Stomach (tissue), 9 donors: ENCODE data around the gene GNPDA1. TPM values are rescaled to one million over a fixed set of nuclear protein-coding genes. Genes with fewer than 3 reads are reported as not detected.

ENCODE experiments used
- DNase-seq, 2 donors: peaks; one replicate each; pipeline versions ENCODE4 v3.0.0 to v3.0.0-alpha.2; 2013 to 2019
- H3K27ac ChIP-seq, 5 donors: fragments of 200-600 bp in 4 of 5; sonication (generic) in 4 of 5; one replicate each; pipeline ENCODE4 v1.5.1; 2013 to 2019; ENCODE audit warnings: mild to moderate bottlenecking in 1 of 5, moderate library complexity in 1 of 5
- H3K27me3 ChIP-seq, 3 donors: fragments of 200-600 bp; sonication (generic); one replicate each; pipeline ENCODE4 v1.5.1; 2017 to 2019; ENCODE audit warnings: mixed run types in 1 of 3
- H3K36me3 ChIP-seq, 4 donors: fragments of 200-600 bp; sonication (generic); 1 replicate in 3 of 4; 2 replicates in 1 of 4; pipeline ENCODE4 v1.5.1; 2016 to 2019
- H3K4me1 ChIP-seq, 4 donors: fragments of 200-600 bp; sonication (generic); one replicate each; pipeline ENCODE4 v1.5.1; 2016 to 2019
- H3K4me3 ChIP-seq, 4 donors: fragments of 200-600 bp; sonication (generic) in 3 of 4; one replicate each; pipeline ENCODE4 v1.5.1; 2016 to 2019; ENCODE audit warnings: mild to moderate bottlenecking in 1 of 4
- H3K9me3 ChIP-seq, 4 donors: fragments of 200-600 bp; sonication (generic); one replicate each; pipeline ENCODE4 v1.5.1; 2016 to 2019
- EP300 ChIP-seq: sonication (generic); formaldehyde crosslinking; IDR thresholded peaks from one replicate; pipeline ENCODE4 v1.6.1; 2017; ENCODE audit warnings: antibody characterized with exemption
- POLR2A ChIP-seq, 4 donors: fragments of 450-650 bp; IDR thresholded peaks; one replicate each; pipeline ENCODE4 v1.6.1; 2016; ENCODE audit warnings: antibody characterized with exemption in 4 of 4, control low read depth in 2 of 4, mild to moderate bottlenecking in 1 of 4, moderate library complexity in 1 of 4
- POLR2AphosphoS5 ChIP-seq, 3 donors: sonication (generic); formaldehyde crosslinking; IDR thresholded peaks; one replicate each; pipeline ENCODE4 v1.6.1; 2016; ENCODE audit warnings: antibody characterized with exemption in 3 of 3
- WGBS, 5 donors: extraction: QIAGEN DNeasy Blood & Tissue Kit in 3 of 5; methylation state at CpG; one replicate each; pipeline versions ENCODE4 v1.1.5 to v1.1.7; 2013 to 2018; 5-methylcytosine and 5-hydroxymethylcytosine counted together
- intact Hi-C: fragments of 100-400 bp; cut with DNase I; formaldehyde crosslinking; loops from one replicate; pipeline ENCODE4 v1.15.1; 2023; ENCODE audit warnings: low total_unique reads
- polyA plus RNA-seq, 3 donors: library from polyadenylated mRNA; stranded (reverse); fragments of 200-250 nt; gene quantifications; one replicate each; pipeline ENCODE4 v1.2.3, GENCODE V29; 2013
- total RNA-seq, 5 donors: library from RNA; depleted of rRNA; stranded (reverse); fragments of >200 nt; gene quantifications; one replicate each; pipeline versions ENCODE4 v1.1.0 to v1.2.3, GENCODE V29; 2014 to 2016
- TF ChIP-seq, protein P1 (sequence below), 7 experiments: fragments of 450-650 bp in 4 of 7; fragments of 200-600 bp in 3 of 7; sonication (generic) in 3 of 7; IDR thresholded peaks; one replicate each; pipeline ENCODE4 v1.5.1; 2016 to 2019; ENCODE audit warnings: antibody characterized with exemption in 7 of 7, control low read depth in 2 of 7, mild to moderate bottlenecking in 1 of 7
- donor health status: healthy with polysubstance abuse.
- donor health status: Bipolar disorder and iron deficiency.
- donor health status: healthy.

GNPDA1 gene
- total and polyA plus RNA-seq, 8 donors = 2.7 to 18.9 (median 11.1) TPM

DNA sequence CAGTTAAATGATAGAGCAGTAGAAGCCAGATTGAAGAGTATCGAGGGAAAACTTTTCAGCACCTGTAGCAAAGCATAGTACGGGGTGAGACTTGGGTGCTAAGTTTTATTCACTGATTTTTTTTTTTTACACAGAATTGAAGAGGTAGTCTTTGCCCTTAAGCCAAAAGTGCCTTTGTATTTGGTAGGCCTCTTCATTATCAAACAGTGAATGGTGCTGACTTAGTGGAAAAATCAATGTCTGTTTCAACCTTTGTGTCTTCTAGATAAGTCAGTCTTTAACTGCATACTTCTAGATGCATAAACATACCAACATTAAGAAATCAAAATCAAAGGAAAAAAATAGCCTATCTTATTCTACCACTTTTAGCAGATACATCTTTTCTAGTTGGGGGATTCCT lies 30.2 kb downstream of the GNPDA1 start:
- H3K36me3 ChIP-seq = peaks cover 60 to 100% (median 98%) of the 10 kb centered on the region in 4 donors
- 34 to 42% (median 38%) methylated on average over 2 of the region's 2 CpGs for WGBS, 5 donors
- intact Hi-C loops = no loop called here

DNA sequence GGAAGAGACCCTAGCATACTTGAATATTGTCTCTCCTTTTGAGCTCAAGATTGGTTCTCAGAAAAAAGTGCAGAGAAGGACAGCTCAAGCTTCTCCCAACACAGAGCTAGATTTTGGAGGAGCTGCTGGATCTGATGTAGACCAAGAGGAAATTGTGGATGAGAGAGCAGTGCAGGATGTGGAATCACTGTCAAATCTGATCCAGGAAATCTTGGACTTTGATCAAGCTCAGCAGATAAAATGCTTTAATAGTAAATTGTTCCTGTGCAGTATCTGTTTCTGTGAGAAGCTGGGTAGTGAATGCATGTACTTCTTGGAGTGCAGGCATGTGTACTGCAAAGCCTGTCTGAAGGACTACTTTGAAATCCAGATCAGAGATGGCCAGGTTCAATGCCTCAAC lies 34.4 kb downstream of the GNPDA1 start:
- no peak for DNase-seq
- no peak overlapping the region for H3K4me3 ChIP-seq
- H3K9me3 ChIP-seq = no peaks in the 10 kb centered on the region
- intact Hi-C loops = no loop called here
- no peaks in the 10 kb centered on the region for H3K27me3 ChIP-seq
- no peak overlapping the region for H3K27ac ChIP-seq
- TF ChIP-seq POLR2A (IDR thresholded peaks at IDR 0.05) = no peak
- no peak for TF ChIP-seq EP300
- no peak for TF ChIP-seq POLR2AphosphoS5 (IDR thresholded peaks at IDR 0.05)
- TF ChIP-seq, protein P1, sequence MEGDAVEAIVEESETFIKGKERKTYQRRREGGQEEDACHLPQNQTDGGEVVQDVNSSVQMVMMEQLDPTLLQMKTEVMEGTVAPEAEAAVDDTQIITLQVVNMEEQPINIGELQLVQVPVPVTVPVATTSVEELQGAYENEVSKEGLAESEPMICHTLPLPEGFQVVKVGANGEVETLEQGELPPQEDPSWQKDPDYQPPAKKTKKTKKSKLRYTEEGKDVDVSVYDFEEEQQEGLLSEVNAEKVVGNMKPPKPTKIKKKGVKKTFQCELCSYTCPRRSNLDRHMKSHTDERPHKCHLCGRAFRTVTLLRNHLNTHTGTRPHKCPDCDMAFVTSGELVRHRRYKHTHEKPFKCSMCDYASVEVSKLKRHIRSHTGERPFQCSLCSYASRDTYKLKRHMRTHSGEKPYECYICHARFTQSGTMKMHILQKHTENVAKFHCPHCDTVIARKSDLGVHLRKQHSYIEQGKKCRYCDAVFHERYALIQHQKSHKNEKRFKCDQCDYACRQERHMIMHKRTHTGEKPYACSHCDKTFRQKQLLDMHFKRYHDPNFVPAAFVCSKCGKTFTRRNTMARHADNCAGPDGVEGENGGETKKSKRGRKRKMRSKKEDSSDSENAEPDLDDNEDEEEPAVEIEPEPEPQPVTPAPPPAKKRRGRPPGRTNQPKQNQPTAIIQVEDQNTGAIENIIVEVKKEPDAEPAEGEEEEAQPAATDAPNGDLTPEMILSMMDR (IDR thresholded peaks at IDR 0.05) = no peak
- peaks cover 0 to 46% (median 21%) of the 10 kb centered on the region in 4 donors for H3K4me1 ChIP-seq
- H3K36me3 ChIP-seq = peaks cover 36 to 96% (median 90%) of the 10 kb centered on the region in 4 donors

More for the DNA sequence above, 30.2 kb downstream of the GNPDA1 start:
- no peaks in the 10 kb centered on the region for H3K9me3 ChIP-seq
- peaks cover 0 to 12% (median 5%) of the 10 kb centered on the region in 4 donors for H3K4me1 ChIP-seq
- H3K4me3 ChIP-seq = no peak overlapping the region
- no peaks in the 10 kb centered on the region for H3K27me3 ChIP-seq
- no peak overlapping the region for H3K27ac ChIP-seq
- no peak for DNase-seq
- TF ChIP-seq EP300 = no peak
- TF ChIP-seq POLR2AphosphoS5 (IDR thresholded peaks at IDR 0.05) = no peak
- TF ChIP-seq, protein P1 (IDR thresholded peaks at IDR 0.05) = no peak
- TF ChIP-seq POLR2A (IDR thresholded peaks at IDR 0.05) = no peak

DNA sequence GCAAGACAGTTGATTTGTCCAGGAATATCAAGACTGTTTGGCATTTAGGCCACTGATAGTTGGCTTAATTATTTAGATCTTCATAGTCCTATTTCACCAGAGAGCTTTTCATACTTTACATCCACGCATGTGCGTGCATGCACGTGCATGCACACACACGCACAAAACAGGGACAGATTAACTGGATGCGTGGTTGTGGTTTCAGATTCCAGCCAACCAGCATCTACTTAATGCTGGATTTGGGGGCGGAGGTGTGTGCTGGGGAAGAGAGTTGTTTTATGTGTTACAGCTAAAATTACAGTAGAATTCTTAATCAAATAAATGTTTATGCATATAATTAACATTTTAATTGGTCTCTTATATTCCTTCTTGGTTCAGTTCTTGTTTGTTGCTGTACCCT lies 36.7 kb downstream of the GNPDA1 start:
- no peak for TF ChIP-seq EP300
- no peak for TF ChIP-seq POLR2A (IDR thresholded peaks at IDR 0.05)
- TF ChIP-seq, protein P1 (IDR thresholded peaks at IDR 0.05) = no peak
- no peak for TF ChIP-seq POLR2AphosphoS5 (IDR thresholded peaks at IDR 0.05)
- H3K27me3 ChIP-seq = no peaks in the 10 kb centered on the region
- no peak overlapping the region for H3K27ac ChIP-seq
- H3K4me3 ChIP-seq = no peak overlapping the region
- H3K4me1 ChIP-seq = peaks cover 2 to 61% (median 27%) of the 10 kb centered on the region in 4 donors
- WGBS, 5 donors = 88 to 96% (median 94%) methylated on average over 6 of the region's 6 CpGs
- intact Hi-C loops = no loop called here
- H3K36me3 ChIP-seq = peaks cover 20 to 93% (median 85%) of the 10 kb centered on the region in 4 donors
- no peaks in the 10 kb centered on the region for H3K9me3 ChIP-seq
- DNase-seq = no peak

DNA sequence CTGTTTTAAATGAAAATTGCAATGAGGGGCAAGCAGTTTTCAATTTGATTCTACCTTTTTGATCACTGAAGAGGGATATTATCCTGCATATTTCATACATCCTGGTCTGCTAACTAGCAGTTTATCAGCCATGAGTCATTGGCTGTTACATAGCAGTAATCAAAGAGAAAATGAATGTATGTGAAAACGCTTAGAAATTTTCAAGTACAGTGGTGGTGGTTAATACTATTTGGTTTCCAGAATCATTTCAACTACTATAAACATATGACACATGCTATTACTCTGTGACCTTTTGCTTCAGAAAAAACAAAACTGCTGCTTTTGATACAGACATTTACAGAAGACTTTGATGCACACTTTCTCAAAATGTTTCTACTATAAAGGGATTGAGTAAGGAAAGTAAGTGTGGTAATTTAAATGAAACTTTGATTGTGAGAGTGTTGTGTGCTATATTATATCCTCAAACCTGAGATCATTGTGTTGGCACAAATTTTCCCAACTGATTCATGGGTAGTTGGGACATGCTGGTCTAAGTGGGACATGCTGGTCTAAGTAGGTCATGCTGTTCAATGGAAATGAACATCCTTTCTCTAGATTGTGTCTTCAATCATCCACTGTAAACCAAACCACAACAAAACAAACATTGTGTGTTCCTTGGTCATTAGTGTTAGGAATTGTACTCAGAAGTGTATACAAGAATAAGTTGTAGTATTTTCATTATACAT lies 38.8 kb downstream of the GNPDA1 start:
- TF ChIP-seq POLR2A (IDR thresholded peaks at IDR 0.05) = no peak
- TF ChIP-seq, protein P1 (IDR thresholded peaks at IDR 0.05) = no peak
- TF ChIP-seq EP300 = no peak
- no peak for TF ChIP-seq POLR2AphosphoS5 (IDR thresholded peaks at IDR 0.05)
- DNase-seq = no peak
- intact Hi-C loops = no loop called here

More for the DNA sequence above, 38.8 kb downstream of the GNPDA1 start:
- no peaks in the 10 kb centered on the region for H3K9me3 ChIP-seq
- peaks cover 13 to 78% (median 42%) of the 10 kb centered on the region in 4 donors for H3K4me1 ChIP-seq
- peaks cover 7 to 71% (median 66%) of the 10 kb centered on the region in 4 donors for H3K36me3 ChIP-seq
- 18 to 44% (median 26%) methylated on average over 1 of the region's 1 CpG for WGBS, 5 donors
- H3K27me3 ChIP-seq = no peaks in the 10 kb centered on the region
- no peak overlapping the region for H3K4me3 ChIP-seq
- H3K27ac ChIP-seq = peak overlapping the region in 3 of 5 donors; percentile 7 to 29 (median 22)
